ENCODE data around the gene EDNRB.

GRCh38 chr13:77892491-77892890 lies 26.1 kb downstream of the EDNRB start:
- TF ChIP-seq POLR2A (IDR thresholded peaks at IDR 0.05; ENCODE audit: borderline replicate concordance, extremely low read depth, insufficient read depth, insufficient read length) (no peak), EZH2 (IDR thresholded peaks at IDR 0.05) (no peak)

Measured in HCT116 (cell line).